Measurements from ENCODE around the gene PICALM. TPM values are rescaled to one million over a fixed set of nuclear protein-coding genes. Genes with fewer than 3 reads are reported as not detected.

PICALM gene
- total and polyA plus RNA-seq, 10 of the 15 experiments (the other 5 are each of a cell fraction or from before 2014, with no cell fraction given): 4.3 to 150 (median 41.8) TPM

DNA sequence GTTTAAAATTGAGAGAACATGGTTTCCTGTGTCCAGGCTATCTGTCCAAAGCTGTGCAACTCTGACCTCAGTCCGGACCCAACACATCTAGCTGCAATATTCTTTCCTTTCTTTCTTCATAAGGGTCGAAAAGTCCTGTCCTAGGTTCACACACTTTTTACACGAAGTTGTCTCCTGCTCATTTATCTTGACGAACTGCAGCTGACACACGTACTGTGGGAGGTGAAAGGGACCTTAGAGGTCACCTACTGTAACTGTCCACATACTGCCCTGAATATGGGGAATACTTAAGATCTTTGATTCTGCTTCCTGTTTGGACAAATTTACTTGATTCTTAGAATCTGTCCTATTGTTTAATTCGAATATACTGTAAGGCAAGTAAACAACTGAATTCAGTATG, 107.8 kb downstream of the PICALM start:
- H3K79me2 ChIP-seq (ENCODE audit: control insufficient read depth, insufficient read depth, low read length): no peaks in the 10 kb centered on the region; the same call in 1 of the 2 replicates
- H3K4me3 ChIP-seq: no peak overlapping the region
- DNase-seq (ENCODE audit: low read depth, low spot score): no peak
- WGBS (ENCODE audit: insufficient coverage, insufficient replicate concordance, low lambda C conversion rate, missing lambda C conversion rate): 76% methylated on average over 6 of the region's 6 CpGs
- H3K36me3 ChIP-seq (ENCODE audit: control insufficient read depth in 2 of 2, insufficient read depth in 2 of 2, low read length in 1 of 2): peaks cover 2 to 30% of the 10 kb centered on the region in 2 experiments
- no TSS peak for BruUV-seq (replicated peaks)
- ChIA-PET SMC1A (ENCODE audit: uncharacterized antibody, unreplicated experiment) (interaction anchor here (0.9 to 2.4 kb wide), 7 partner anchors 8 to 354 kb away, joined by 3 to 7 read pairs (median 4); no protein-coding TSS in a partner anchor), CTCF (interaction anchor here (0.8 to 1.6 kb wide), 4 partner anchors 13 to 330 kb away, joined by 3 read pairs; no protein-coding TSS in a partner anchor), RAD21 (ENCODE audit: unreplicated experiment) (interaction anchor here (0.9 to 1.3 kb wide), 3 partner anchors 15 to 106 kb away, joined by 3 to 4 read pairs (median 4); partner anchors contain the start of gene CCDC83), POLR2A (interaction anchor here (0.5 to 1.3 kb wide), 2 partner anchors 59 to 240 kb away, joined by 3 to 4 read pairs; no protein-coding TSS in a partner anchor)
- H3K9ac ChIP-seq (ENCODE audit: control insufficient read depth, insufficient read depth, low read length): no peak overlapping the region
- H3K4me2 ChIP-seq (ENCODE audit: control insufficient read depth, insufficient read depth): no peak overlapping the region
- H2AFZ ChIP-seq (ENCODE audit: control insufficient read depth, low read depth, low read length): no peak overlapping the region
- no peak for FAIRE-seq
- H3K27me3 ChIP-seq (replicated peaks in 1 of 2; ENCODE audit: control insufficient read depth in 2 of 2, insufficient read depth in 2 of 2, low read length in 1 of 2): no peaks in the 10 kb centered on the region
- in situ Hi-C loops (cut with MboI): no loop called here
- no peak for TF ChIP-seq POLR2AphosphoS2 (IDR thresholded peaks at IDR 0.05; ENCODE audit: low read depth, low read length)
- H3K4me1 ChIP-seq (ENCODE audit: control insufficient read depth, insufficient read depth, low read length): peaks cover 7% of the 10 kb centered on the region
- no peak overlapping the region for H3K27ac ChIP-seq (ENCODE audit: control insufficient read depth, insufficient read depth)
- intact Hi-C loops (cut with micrococcal nuclease; ENCODE audit: unreplicated experiment): no loop called here
- no peaks in the 10 kb centered on the region for H3K9me3 ChIP-seq (replicated peaks; ENCODE audit: control insufficient read depth, insufficient read depth, low read length)
- no peaks in the 10 kb centered on the region for H4K20me1 ChIP-seq (ENCODE audit: control insufficient read depth, insufficient read depth)
- ATAC-seq: peak; percentile 35

GRCh38 chr11:85960678-85961077, 108.2 kb downstream of the PICALM start:
- in situ Hi-C loops (cut with MboI) (no loop called here), intact Hi-C loops (cut with micrococcal nuclease; ENCODE audit: unreplicated experiment) (no loop called here)
- no peak overlapping the region for H3K9ac ChIP-seq (ENCODE audit: control insufficient read depth, insufficient read depth, low read length)
- no peaks in the 10 kb centered on the region for H3K9me3 ChIP-seq (replicated peaks; ENCODE audit: control insufficient read depth, insufficient read depth, low read length)
- ATAC-seq: peak; percentile 65
- no peaks in the 10 kb centered on the region for H3K27me3 ChIP-seq (replicated peaks in 1 of 2; ENCODE audit: control insufficient read depth in 2 of 2, insufficient read depth in 2 of 2, low read length in 1 of 2)
- H4K20me1 ChIP-seq (ENCODE audit: control insufficient read depth, insufficient read depth): no peaks in the 10 kb centered on the region
- ChIA-PET SMC1A (ENCODE audit: uncharacterized antibody, unreplicated experiment) (interaction anchor here (1.1 to 1.9 kb wide), 4 partner anchors 9 to 260 kb away, joined by 3 to 7 read pairs (median 4); no protein-coding TSS in a partner anchor), POLR2A (no interaction called here), CTCF (no interaction called here), RAD21 (ENCODE audit: unreplicated experiment) (interaction anchor here (0.9 to 1.3 kb wide), 3 partner anchors 14 to 106 kb away, joined by 3 to 4 read pairs (median 4); partner anchors contain the start of gene CCDC83)
- no peaks in the 10 kb centered on the region; the same call in 1 of the 2 replicates for H3K79me2 ChIP-seq (ENCODE audit: control insufficient read depth, insufficient read depth, low read length)
- H2AFZ ChIP-seq (ENCODE audit: control insufficient read depth, low read depth, low read length): no peak overlapping the region
- WGBS (ENCODE audit: insufficient coverage, insufficient replicate concordance, low lambda C conversion rate, missing lambda C conversion rate): 12% methylated on average over 3 of the region's 3 CpGs
- DNase-seq (ENCODE audit: low read depth, low spot score): no peak
- no TSS peak for BruUV-seq (replicated peaks)
- H3K4me2 ChIP-seq (ENCODE audit: control insufficient read depth, insufficient read depth): no peak overlapping the region
- H3K4me1 ChIP-seq (ENCODE audit: control insufficient read depth, insufficient read depth, low read length): peaks cover 7% of the 10 kb centered on the region
- H3K4me3 ChIP-seq: no peak overlapping the region
- H3K36me3 ChIP-seq (ENCODE audit: control insufficient read depth in 2 of 2, insufficient read depth in 2 of 2, low read length in 1 of 2): peaks cover 2 to 29% of the 10 kb centered on the region in 2 experiments
- FAIRE-seq: no peak
- no peak overlapping the region for H3K27ac ChIP-seq (ENCODE audit: control insufficient read depth, insufficient read depth)
- TF ChIP-seq RUNX3 (IDR thresholded peaks at IDR 0.05; ENCODE audit: low read length): peak; percentile 45; the same call in 1 of the 2 replicates
- no peak for TF ChIP-seq TAF1 (IDR thresholded peaks at IDR 0.05; ENCODE audit: borderline replicate concordance, low read depth, low read length)
- TF ChIP-seq JUNB (IDR thresholded peaks at IDR 0.05): peak; percentile 49
- peak; percentile 54; the same call in 1 of the 2 replicates for TF ChIP-seq MTA2 (IDR thresholded peaks at IDR 0.05; ENCODE audit: low read depth)
- no peak for TF ChIP-seq EGR1 (IDR thresholded peaks at IDR 0.05; ENCODE audit: borderline replicate concordance in 1 of 2, low read depth in 2 of 2, low read length in 2 of 2)
- TF ChIP-seq, protein P1, sequence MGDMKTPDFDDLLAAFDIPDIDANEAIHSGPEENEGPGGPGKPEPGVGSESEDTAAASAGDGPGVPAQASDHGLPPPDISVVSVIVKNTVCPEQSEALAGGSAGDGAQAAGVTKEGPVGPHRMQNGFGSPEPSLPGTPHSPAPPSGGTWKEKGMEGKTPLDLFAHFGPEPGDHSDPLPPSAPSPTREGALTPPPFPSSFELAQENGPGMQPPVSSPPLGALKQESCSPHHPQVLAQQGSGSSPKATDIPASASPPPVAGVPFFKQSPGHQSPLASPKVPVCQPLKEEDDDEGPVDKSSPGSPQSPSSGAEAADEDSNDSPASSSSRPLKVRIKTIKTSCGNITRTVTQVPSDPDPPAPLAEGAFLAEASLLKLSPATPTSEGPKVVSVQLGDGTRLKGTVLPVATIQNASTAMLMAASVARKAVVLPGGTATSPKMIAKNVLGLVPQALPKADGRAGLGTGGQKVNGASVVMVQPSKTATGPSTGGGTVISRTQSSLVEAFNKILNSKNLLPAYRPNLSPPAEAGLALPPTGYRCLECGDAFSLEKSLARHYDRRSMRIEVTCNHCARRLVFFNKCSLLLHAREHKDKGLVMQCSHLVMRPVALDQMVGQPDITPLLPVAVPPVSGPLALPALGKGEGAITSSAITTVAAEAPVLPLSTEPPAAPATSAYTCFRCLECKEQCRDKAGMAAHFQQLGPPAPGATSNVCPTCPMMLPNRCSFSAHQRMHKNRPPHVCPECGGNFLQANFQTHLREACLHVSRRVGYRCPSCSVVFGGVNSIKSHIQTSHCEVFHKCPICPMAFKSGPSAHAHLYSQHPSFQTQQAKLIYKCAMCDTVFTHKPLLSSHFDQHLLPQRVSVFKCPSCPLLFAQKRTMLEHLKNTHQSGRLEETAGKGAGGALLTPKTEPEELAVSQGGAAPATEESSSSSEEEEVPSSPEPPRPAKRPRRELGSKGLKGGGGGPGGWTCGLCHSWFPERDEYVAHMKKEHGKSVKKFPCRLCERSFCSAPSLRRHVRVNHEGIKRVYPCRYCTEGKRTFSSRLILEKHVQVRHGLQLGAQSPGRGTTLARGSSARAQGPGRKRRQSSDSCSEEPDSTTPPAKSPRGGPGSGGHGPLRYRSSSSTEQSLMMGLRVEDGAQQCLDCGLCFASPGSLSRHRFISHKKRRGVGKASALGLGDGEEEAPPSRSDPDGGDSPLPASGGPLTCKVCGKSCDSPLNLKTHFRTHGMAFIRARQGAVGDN (IDR thresholded peaks at IDR 0.05): peak; percentile 53; the same call in 1 of the 2 replicates
- TF ChIP-seq ATF7 (IDR thresholded peaks at IDR 0.05; ENCODE audit: low read depth): peak; percentile 51; the same call in 1 of the 2 replicates
- no peak for TF ChIP-seq ZSCAN29 (IDR thresholded peaks at IDR 0.05)
- TF ChIP-seq RELB (IDR thresholded peaks at IDR 0.05; ENCODE audit: low read depth): peak; percentile 58; the same call in 1 of the 2 replicates

Measured in GM12878 (cell line).